Esophagus squamous epithelium (tissue), 5 donors: Measurements from ENCODE around the gene DUS3L. TPM values are rescaled to one million over a fixed set of nuclear protein-coding genes. Genes with fewer than 3 reads are reported as not detected.

ENCODE experiments used
- DNase-seq: peaks from one replicate; lab custom pipeline; 2025; lab: John Stamatoyannopoulos, UW
- H3K27ac ChIP-seq, 4 donors: fragments of 200-600 bp; sonication (generic); one replicate each; pipeline ENCODE4 v1.5.1; 2016 to 2019; ENCODE audit warnings: mild to moderate bottlenecking in 1 of 4
- H3K27me3 ChIP-seq, 4 donors: fragments of 200-600 bp; sonication (generic); 1 replicate in 3 of 4; 2 replicates in 1 of 4; pipeline versions ENCODE4 v1.5.1 to v1.6.0; 2017 to 2021; ENCODE audit warnings: antibody characterized with exemption in 1 of 4
- H3K36me3 ChIP-seq, 3 donors: fragments of 200-600 bp; sonication (generic); one replicate each; pipeline ENCODE4 v1.5.1; 2016 to 2019
- H3K4me1 ChIP-seq, 3 donors: fragments of 200-600 bp; sonication (generic); one replicate each; pipeline ENCODE4 v1.5.1; 2017 to 2019
- H3K4me3 ChIP-seq, 4 donors: fragments of 200-600 bp; sonication (generic); 1 replicate in 3 of 4; 2 replicates in 1 of 4; pipeline ENCODE4 v1.5.1; 2016 to 2019; ENCODE audit warnings: mild to moderate bottlenecking in 2 of 4, moderate library complexity in 1 of 4
- H3K9me3 ChIP-seq, 3 donors: fragments of 200-600 bp; sonication (generic); one replicate each; pipeline ENCODE4 v1.5.1; 2016 to 2019
- POLR2A ChIP-seq, 4 donors: fragments of 450-650 bp; IDR thresholded peaks; one replicate each; pipeline ENCODE4 v1.6.1; 2017; ENCODE audit warnings: antibody characterized with exemption in 4 of 4, mild to moderate bottlenecking in 4 of 4, moderate library complexity in 3 of 4
- WGBS, 2 donors: methylation state at CpG; one replicate each; pipeline ENCODE4 v1.1.5; 2018; 5-methylcytosine and 5-hydroxymethylcytosine counted together
- intact Hi-C: fragments of 100-400 bp; cut with DNase I; formaldehyde crosslinking; loops from one replicate; pipeline ENCODE4 v1.15.0; 2022
- total RNA-seq, 4 donors: library from RNA; depleted of rRNA; stranded (reverse); fragments of >200 nt; gene quantifications; one replicate each; pipeline ENCODE4 v1.1.0, GENCODE V29; 2016
- TF ChIP-seq, protein P1 (sequence below), 6 experiments: fragments of 450-650 bp in 4 of 6; fragments of 200-600 bp in 2 of 6; sonication (generic) in 2 of 6; IDR thresholded peaks; one replicate each; pipeline ENCODE4 v1.5.1; 2016 to 2019; ENCODE audit warnings: antibody characterized with exemption in 6 of 6, mild to moderate bottlenecking in 4 of 6, moderate library complexity in 4 of 6
- donor health status: DM: yes; HTN: yes; CAD: no.

DUS3L gene
- total RNA-seq, 4 donors from 2014 or later, result 19.2 to 45.8 (median 39.4) TPM

DNA sequence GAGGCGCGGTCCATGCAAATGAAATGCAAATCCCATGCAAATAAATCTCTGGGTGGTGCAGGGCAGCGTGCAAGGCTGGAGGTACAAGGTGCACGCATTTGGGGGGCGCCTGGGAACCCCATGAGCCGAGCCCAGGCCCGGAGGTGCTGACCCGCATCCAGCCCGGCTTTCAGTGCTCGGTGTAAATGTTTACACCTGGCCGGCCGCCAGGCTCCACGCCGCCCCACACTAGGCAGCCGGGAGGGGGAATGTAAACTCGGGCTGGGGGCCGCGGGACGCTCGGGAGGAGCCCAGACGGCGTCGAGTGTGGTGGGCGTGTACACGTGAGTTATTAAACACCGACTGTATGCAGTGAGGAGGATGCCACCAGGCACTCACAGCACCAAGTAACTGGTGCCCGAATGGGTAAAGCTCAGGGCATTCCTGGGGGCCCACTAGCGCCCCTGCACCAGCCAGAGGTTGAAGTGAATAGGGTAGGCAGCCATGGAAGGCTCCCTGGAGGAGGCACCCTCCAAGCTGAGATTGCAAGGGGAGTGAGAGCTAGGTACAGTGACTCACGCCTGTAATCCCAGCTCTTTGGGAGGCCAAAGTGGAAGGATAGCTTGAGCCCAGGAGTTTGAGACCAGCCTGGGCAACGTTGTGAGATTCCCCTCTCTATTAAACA, 31.4 kb upstream of the DUS3L start:
- Histone ChIP-seq H3K36me3 (peaks cover 0 to 7% (median 0%) of the 10 kb centered on the region in 3 donors), H3K27ac (no peak overlapping the region), H3K9me3 (no peaks in the 10 kb centered on the region), H3K4me3 (no peak overlapping the region), H3K4me1 (peaks cover 4 to 27% (median 5%) of the 10 kb centered on the region in 3 donors), H3K27me3 (peaks cover 0 to 19% (median 0%) of the 10 kb centered on the region in 4 donors)
- intact Hi-C loops, result no loop called here
- 17 to 23% methylated on average over 7 to 12 of the region's 30 CpGs for WGBS, 2 donors
- DNase-seq, result no peak
- TF ChIP-seq, protein P1, sequence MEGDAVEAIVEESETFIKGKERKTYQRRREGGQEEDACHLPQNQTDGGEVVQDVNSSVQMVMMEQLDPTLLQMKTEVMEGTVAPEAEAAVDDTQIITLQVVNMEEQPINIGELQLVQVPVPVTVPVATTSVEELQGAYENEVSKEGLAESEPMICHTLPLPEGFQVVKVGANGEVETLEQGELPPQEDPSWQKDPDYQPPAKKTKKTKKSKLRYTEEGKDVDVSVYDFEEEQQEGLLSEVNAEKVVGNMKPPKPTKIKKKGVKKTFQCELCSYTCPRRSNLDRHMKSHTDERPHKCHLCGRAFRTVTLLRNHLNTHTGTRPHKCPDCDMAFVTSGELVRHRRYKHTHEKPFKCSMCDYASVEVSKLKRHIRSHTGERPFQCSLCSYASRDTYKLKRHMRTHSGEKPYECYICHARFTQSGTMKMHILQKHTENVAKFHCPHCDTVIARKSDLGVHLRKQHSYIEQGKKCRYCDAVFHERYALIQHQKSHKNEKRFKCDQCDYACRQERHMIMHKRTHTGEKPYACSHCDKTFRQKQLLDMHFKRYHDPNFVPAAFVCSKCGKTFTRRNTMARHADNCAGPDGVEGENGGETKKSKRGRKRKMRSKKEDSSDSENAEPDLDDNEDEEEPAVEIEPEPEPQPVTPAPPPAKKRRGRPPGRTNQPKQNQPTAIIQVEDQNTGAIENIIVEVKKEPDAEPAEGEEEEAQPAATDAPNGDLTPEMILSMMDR (IDR thresholded peaks at IDR 0.05), result no peak
- no peak for TF ChIP-seq POLR2A (IDR thresholded peaks at IDR 0.05)

DNA sequence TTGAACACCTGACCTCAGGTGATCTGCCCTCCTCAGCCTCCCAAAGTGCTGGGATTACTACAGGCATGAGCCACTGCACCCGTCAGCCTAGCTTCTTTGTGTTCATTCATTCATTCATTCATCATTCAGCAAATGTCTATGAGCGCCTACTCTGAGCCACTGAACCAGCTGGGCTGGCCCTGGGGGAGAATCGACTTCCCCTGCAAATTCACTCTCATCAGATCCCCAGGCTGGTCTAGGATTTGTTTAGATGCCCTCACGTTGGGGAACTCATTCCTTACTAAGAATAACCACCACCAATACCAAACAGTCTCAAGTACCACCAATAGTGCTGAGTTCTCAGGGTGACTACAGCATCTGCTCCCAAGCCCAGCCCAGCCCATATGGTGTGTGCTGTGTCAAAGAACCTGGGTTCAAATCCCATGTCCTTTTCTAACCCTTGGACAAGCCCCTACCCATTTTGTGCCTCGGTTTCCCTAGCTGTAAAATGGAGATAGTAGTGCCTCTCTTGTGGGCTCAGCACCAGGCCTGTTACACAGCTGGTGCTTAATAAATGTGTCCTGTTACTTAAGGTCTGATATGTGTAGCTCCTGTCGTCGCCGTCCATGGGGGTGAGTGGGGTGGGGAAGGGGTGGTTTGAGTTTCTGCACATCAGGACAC, 30.7 kb upstream of the DUS3L start:
- H3K27ac ChIP-seq, result no peak overlapping the region
- peaks cover 0 to 20% (median 0%) of the 10 kb centered on the region in 3 donors for H3K4me1 ChIP-seq
- no peak for DNase-seq
- no peak overlapping the region for H3K4me3 ChIP-seq
- peaks cover 0 to 19% (median 0%) of the 10 kb centered on the region in 4 donors for H3K27me3 ChIP-seq
- peaks cover 0 to 7% (median 0%) of the 10 kb centered on the region in 3 donors for H3K36me3 ChIP-seq
- TF ChIP-seq, protein P1 (IDR thresholded peaks at IDR 0.05), result no peak
- no peak for TF ChIP-seq POLR2A (IDR thresholded peaks at IDR 0.05)
- H3K9me3 ChIP-seq, result no peaks in the 10 kb centered on the region
- WGBS, 2 donors, result 45 to 50% methylated on average over 5 of the region's 8 CpGs
- intact Hi-C loops, result no loop called here

DNA sequence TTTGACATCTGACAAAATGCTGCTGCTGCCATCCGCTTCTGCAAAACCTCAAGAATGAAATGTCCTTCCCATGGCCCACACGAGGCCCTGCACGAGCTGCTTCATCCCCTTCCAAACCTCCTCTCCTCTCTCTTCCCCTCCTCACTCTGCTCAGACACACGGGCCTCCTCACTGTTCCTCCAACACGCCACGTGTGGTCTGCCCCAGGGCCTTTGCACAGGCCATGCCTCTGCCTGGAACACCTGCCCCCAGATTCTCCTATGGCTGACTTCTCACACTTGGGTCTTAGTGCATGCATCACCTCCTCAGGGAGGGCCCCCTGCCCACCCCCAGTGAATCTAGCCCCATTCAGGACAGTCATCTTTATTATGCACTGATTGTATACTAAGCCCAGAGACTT, 29.8 kb upstream of the DUS3L start:
- intact Hi-C loops, result no loop called here
- no peak overlapping the region for H3K4me3 ChIP-seq
- no peaks in the 10 kb centered on the region for H3K9me3 ChIP-seq
- no peak overlapping the region for H3K27ac ChIP-seq
- no peak for DNase-seq
- TF ChIP-seq, protein P1 (IDR thresholded peaks at IDR 0.05), result no peak
- no peak for TF ChIP-seq POLR2A (IDR thresholded peaks at IDR 0.05)
- peaks cover 0 to 7% (median 0%) of the 10 kb centered on the region in 3 donors for H3K36me3 ChIP-seq
- peaks cover 0 to 19% (median 0%) of the 10 kb centered on the region in 4 donors for H3K27me3 ChIP-seq
- 39 to 46% methylated on average over 6 of the region's 6 CpGs for WGBS, 2 donors
- peaks cover 0 to 15% (median 0%) of the 10 kb centered on the region in 3 donors for H3K4me1 ChIP-seq

DNA sequence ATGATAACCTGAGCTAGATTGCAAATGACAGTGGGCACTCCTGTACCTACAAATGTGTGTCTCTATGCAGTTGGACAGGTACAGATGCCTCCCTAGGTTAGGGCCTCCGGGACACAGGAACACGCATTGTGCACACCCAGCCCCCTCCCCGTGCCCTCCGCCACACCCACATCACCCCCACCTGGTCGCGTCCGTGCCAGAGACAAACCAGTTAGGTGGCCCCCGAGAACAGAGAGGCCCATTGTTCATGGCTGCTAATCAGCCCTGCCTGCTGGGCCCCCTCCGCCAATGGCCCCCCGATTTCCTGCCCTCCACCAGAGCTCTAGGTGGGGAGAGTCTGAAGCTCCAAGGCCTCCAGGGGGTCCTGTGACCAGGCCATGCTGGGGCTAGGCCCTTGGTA, 27.6 kb upstream of the DUS3L start:
- H3K27me3 ChIP-seq, result peaks cover 0 to 28% (median 0%) of the 10 kb centered on the region in 4 donors
- intact Hi-C loops, result no loop called here
- H3K4me1 ChIP-seq, result peaks cover 0 to 15% (median 3%) of the 10 kb centered on the region in 3 donors
- no peaks in the 10 kb centered on the region for H3K36me3 ChIP-seq
- no peak overlapping the region for H3K4me3 ChIP-seq
- 70 to 80% methylated on average over 1 to 4 of the region's 10 CpGs for WGBS, 2 donors
- TF ChIP-seq POLR2A (IDR thresholded peaks at IDR 0.05), result no peak
- TF ChIP-seq, protein P1 (IDR thresholded peaks at IDR 0.05), result no peak
- H3K27ac ChIP-seq, result no peak overlapping the region
- H3K9me3 ChIP-seq, result no peaks in the 10 kb centered on the region
- no peak for DNase-seq

DNA sequence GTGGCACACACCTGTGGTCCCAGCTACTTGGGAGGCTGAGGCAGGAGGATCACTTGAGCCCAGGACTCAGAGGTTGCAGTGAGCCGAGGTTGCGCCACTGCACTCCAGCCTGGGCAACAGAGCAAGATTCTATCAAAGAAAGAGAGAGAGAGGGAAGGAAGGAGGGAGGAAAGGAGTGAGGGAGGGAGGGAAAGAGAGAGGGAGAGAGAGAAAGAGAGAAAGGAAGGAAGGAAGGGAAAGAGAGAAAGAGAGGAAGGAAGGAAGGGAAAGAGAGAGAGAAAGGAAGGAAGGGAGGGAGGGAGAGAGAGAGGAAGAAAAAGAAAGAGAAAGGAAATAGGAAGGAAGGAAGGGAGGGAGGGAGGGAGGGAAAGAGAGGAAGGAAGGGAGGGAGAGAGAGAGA, 26.3 kb upstream of the DUS3L start:
- Histone ChIP-seq H3K9me3 (no peaks in the 10 kb centered on the region), H3K27me3 (peaks cover 0 to 21% (median 0%) of the 10 kb centered on the region in 4 donors), H3K4me3 (no peak overlapping the region), H3K36me3 (no peaks in the 10 kb centered on the region), H3K4me1 (peaks cover 0 to 12% (median 3%) of the 10 kb centered on the region in 3 donors), H3K27ac (no peak overlapping the region)
- WGBS, 2 donors, result 87 to 91% methylated on average over 2 of the region's 2 CpGs
- no peak for DNase-seq
- TF ChIP-seq, protein P1 (IDR thresholded peaks at IDR 0.05), result no peak
- no peak for TF ChIP-seq POLR2A (IDR thresholded peaks at IDR 0.05)
- intact Hi-C loops, result no loop called here
